ENCODE results near the gene GFRA4. TPM values are rescaled to one million over a fixed set of nuclear protein-coding genes. Genes with fewer than 3 reads are reported as not detected.

The GFRA4 gene, protein sequence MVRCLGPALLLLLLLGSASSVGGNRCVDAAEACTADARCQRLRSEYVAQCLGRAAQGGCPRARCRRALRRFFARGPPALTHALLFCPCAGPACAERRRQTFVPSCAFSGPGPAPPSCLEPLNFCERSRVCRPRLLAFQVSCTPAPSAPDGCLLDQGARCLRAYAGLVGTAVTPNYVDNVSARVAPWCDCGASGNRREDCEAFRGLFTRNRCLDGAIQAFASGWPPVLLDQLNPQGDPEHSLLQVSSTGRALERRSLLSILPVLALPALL
- total RNA-seq (0.24 TPM in 1 of 2 replicates, not detected in the other), polyA plus RNA-seq (not detected in 2 replicates)

- Histone ChIP-seq H4K20me1 (ENCODE audit: insufficient read depth, poor library complexity, severe bottlenecking) (no peaks in the 10 kb centered on the region), H3K9me3 (ENCODE audit: low read depth) (no peaks in the 10 kb centered on the region), H3K9me2 (replicated peaks; ENCODE audit: insufficient read depth) (no peaks in the 10 kb centered on the region), H3K27ac (no peak within 1 kb of the TSS), H3K4me3 (no peak within 1 kb of the TSS), H3K79me2 (no peaks in the 10 kb centered on the region), H3K4me1 (ENCODE audit: insufficient read depth) (peaks cover 6% of the 10 kb centered on the region), H3K4me2 (no peak within 1 kb of the TSS), H3K27me3 (peaks cover 16% of the 10 kb centered on the region), H2AFZ (no peak within 1 kb of the TSS), H3K36me3 (replicated peaks; ENCODE audit: insufficient read depth, low read depth) (no peaks in the 10 kb centered on the region)
- no peak for DNase-seq (ENCODE audit: low spot score)
- WGBS (ENCODE audit: low lambda C conversion rate, missing lambda C conversion rate): 45% methylated on average over 14 of the region's 19 CpGs
- TF ChIP-seq EZH2phosphoT487 (IDR thresholded peaks at IDR 0.05; ENCODE audit: low read depth, severe bottlenecking, unreplicated experiment): no peak
Observed at GRCh38 chr20:3663031-3663701, at the start of gene GFRA4. GFRA4 (minus strand) TSS chr20:3663399; CDS start chr20:3663399, 0 bp downstream.

DNA sequence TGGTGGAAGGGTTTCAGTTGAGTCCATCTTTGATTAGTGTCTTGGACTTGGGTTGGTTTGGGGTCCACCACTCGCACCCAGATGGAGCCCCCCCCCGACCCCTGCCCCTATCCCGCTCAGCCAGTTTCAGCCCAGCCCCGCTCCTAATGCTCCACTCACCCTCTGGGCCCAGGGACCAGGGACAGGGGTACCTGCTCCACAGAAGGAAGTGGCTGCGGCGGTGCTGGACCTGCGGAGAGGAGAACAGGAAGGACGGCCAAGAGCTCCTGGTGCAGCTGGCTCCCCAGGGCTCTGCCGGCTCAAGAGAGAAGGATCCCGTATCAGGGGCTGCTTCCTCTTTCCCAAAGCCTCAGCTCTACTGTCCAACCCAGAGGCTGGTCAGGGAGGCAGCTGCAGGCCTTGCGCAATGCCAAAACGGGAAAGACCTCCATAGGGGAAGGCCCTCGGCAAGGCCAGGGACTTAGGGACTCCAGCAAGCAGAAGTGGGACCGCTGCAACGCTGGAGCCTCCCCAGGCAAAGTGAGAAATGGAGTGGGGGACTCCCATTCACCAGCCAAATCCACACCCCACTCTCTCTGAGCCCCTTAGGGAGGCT, 49.2 kb upstream of the GFRA4 start, which contains the start of gene SIGLEC1:
Gene SIGLEC1, minus strand, starts transcription at position 322 of the 595 bp plus-strand sequence. CDS start 5,472 bp downstream, outside the sequence.
- WGBS (ENCODE audit: low lambda C conversion rate, missing lambda C conversion rate): 92% methylated on average over 13 of the region's 15 CpGs
- Histone ChIP-seq H3K79me2 (no peaks in the 10 kb centered on the region), H3K4me1 (ENCODE audit: insufficient read depth) (no peaks in the 10 kb centered on the region), H3K4me3 (no peak within 1 kb of the TSS), H3K9me2 (replicated peaks; ENCODE audit: insufficient read depth) (no peaks in the 10 kb centered on the region), H3K27me3 (no peaks in the 10 kb centered on the region), H3K36me3 (replicated peaks; ENCODE audit: insufficient read depth, low read depth) (no peaks in the 10 kb centered on the region), H3K4me2 (no peak within 1 kb of the TSS), H3K9me3 (ENCODE audit: low read depth) (no peaks in the 10 kb centered on the region), H3K27ac (no peak within 1 kb of the TSS), H4K20me1 (ENCODE audit: insufficient read depth, poor library complexity, severe bottlenecking) (no peaks in the 10 kb centered on the region), H2AFZ (no peak within 1 kb of the TSS)
- TF ChIP-seq CTCF (IDR thresholded peaks at IDR 0.05; ENCODE audit: poor library complexity) (no peak), EZH2phosphoT487 (IDR thresholded peaks at IDR 0.05; ENCODE audit: low read depth, severe bottlenecking, unreplicated experiment) (no peak), EZH2 (IDR thresholded peaks at IDR 0.05; ENCODE audit: borderline replicate concordance) (no peak)
- no peak for DNase-seq (ENCODE audit: low spot score)

- H3K79me2 ChIP-seq: no peaks in the 10 kb centered on the region
- no peak for TF ChIP-seq EZH2 (IDR thresholded peaks at IDR 0.05; ENCODE audit: borderline replicate concordance)
- TF ChIP-seq EZH2phosphoT487 (IDR thresholded peaks at IDR 0.05; ENCODE audit: low read depth, severe bottlenecking, unreplicated experiment): no peak
- TF ChIP-seq CTCF (IDR thresholded peaks at IDR 0.05; ENCODE audit: poor library complexity): no peak
- H3K27me3 ChIP-seq: no peaks in the 10 kb centered on the region
- no peak overlapping the region for H3K4me2 ChIP-seq
- H3K4me1 ChIP-seq (ENCODE audit: insufficient read depth): no peaks in the 10 kb centered on the region
- H3K36me3 ChIP-seq (replicated peaks; ENCODE audit: insufficient read depth, low read depth): no peaks in the 10 kb centered on the region
- H3K9me2 ChIP-seq (replicated peaks; ENCODE audit: insufficient read depth): no peaks in the 10 kb centered on the region
- H2AFZ ChIP-seq: no peak overlapping the region
- 84% methylated on average over 4 of the region's 4 CpGs for WGBS (ENCODE audit: low lambda C conversion rate, missing lambda C conversion rate)
- H3K4me3 ChIP-seq: no peak overlapping the region
- H3K27ac ChIP-seq: no peak overlapping the region
- no peaks in the 10 kb centered on the region for H4K20me1 ChIP-seq (ENCODE audit: insufficient read depth, poor library complexity, severe bottlenecking)
- no peaks in the 10 kb centered on the region for H3K9me3 ChIP-seq (ENCODE audit: low read depth)
- no peak for DNase-seq (ENCODE audit: low spot score)
Observed at GRCh38 chr20:3711484-3711941, 48.3 kb upstream of the GFRA4 start.
